K562 (cell line): ENCODE data around the gene DSCAM. TPM values are rescaled to one million over a fixed set of nuclear protein-coding genes. Genes with fewer than 3 reads are reported as not detected.

Experiments used
- ATAC-seq: fragments of 200-7000 bp; cut with Tn5 transposase; 3 replicates; pipeline ENCODE4 v1.9.1; 2020; ENCODE audit warnings: moderate library complexity
- BruUV-seq: library from RNA; stranded (reverse); fragments of 400-500 nt; replicated peaks from 2 replicates; lab custom pipeline; 2021; lab: Mats Ljungman, UMichigan
- CTCF ChIA-PET: fragments of 300-600 bp; formaldehyde crosslinking; extraction: SDS; loops from one replicate; lab custom pipeline; 2021; ENCODE audit warnings: low intra/inter-chr PET ratio; lab: Yijun Ruan, JAX
- POLR2A ChIA-PET: fragments of 300-600, 350-650 bp; sonication (Branson Sonifier 250); formaldehyde crosslinking; extraction: SDS; loops from one replicate; lab custom pipeline; 2021; ENCODE audit warnings: antibody characterized with exemption, inconsistent platforms; lab: Yijun Ruan, JAX
- DNase-seq, 4 experiments: peaks; one replicate each; pipeline versions ENCODE4 v3.0.0 to v3.0.0-alpha.2; 2011 to 2018; ENCODE audit warnings: low spot score in 3 of 4, mixed read lengths in 3 of 4; ENCODE audit errors: extremely low read depth in 1 of 4
- FAIRE-seq: peaks from 2 replicates; lab custom pipeline; 2011; peaks lifted over from hg19 to GRCh38; lab: Jason Lieb, UNC
- H2AFZ ChIP-seq: 2 replicates; pipeline ENCODE4 v1.6.0; 2011; ENCODE audit warnings: low read depth, low read length, control low read depth, inconsistent platforms
- H3K27ac ChIP-seq: fragments of 200-600 bp; 3 replicates; pipeline ENCODE4 v1.8.0; 2011; ENCODE audit warnings: low read depth, mild to moderate bottlenecking, control low read depth, inconsistent platforms, low read length, moderate library complexity, mixed read lengths; ENCODE audit errors: extremely low read depth
- H3K27me3 ChIP-seq, 2 experiments: fragments of 300-600 bp in 1 of 2; 2 replicates in 1 of 2; 3 replicates in 1 of 2; pipeline versions ENCODE4 v1.6.0 to v1.8.0; 2011; ENCODE audit warnings: inconsistent platforms in 2 of 2, low read length in 2 of 2, mild to moderate bottlenecking in 1 of 2, mixed read lengths in 1 of 2, moderate library complexity in 1 of 2; ENCODE audit not compliant: control insufficient read depth in 2 of 2, insufficient read depth in 2 of 2
- H3K36me3 ChIP-seq: fragments of 300-600 bp; 3 replicates; pipeline ENCODE4 v1.8.0; 2011; ENCODE audit warnings: mild to moderate bottlenecking, low read length, inconsistent platforms; ENCODE audit not compliant: control insufficient read depth, insufficient read depth
- H3K4me1 ChIP-seq, 2 experiments: fragments of 200-600 bp in 1 of 2; replicated peaks in 1 of 2; 2 replicates in 1 of 2; 3 replicates in 1 of 2; pipeline versions ENCODE4 v1.5.1 to v1.8.0; 2011; ENCODE audit warnings: inconsistent platforms in 2 of 2, low read length in 2 of 2, mild to moderate bottlenecking in 1 of 2, mixed read lengths in 1 of 2, moderate library complexity in 1 of 2; ENCODE audit not compliant: control insufficient read depth in 2 of 2, insufficient read depth in 2 of 2
- H3K4me2 ChIP-seq: 2 replicates; pipeline ENCODE4 v1.6.1; 2011; ENCODE audit warnings: low read length, control low read depth, inconsistent platforms, mixed read lengths; ENCODE audit not compliant: insufficient read depth
- H3K4me3 ChIP-seq: fragments of 200-600 bp; sonication (generic), shearing (Covaris generic); 2 replicates; pipeline ENCODE4 v1.5.1; 2016; ENCODE audit warnings: control low read depth, inconsistent platforms
- H3K79me2 ChIP-seq: fragments of 200-600 bp; 3 replicates; pipeline ENCODE4 v1.8.0; 2011; ENCODE audit warnings: low read length, inconsistent platforms; ENCODE audit not compliant: control insufficient read depth, insufficient read depth
- H3K9ac ChIP-seq, 2 experiments: 2 replicates each; pipeline versions ENCODE4 v1.6.0 to v1.6.1; 2011; ENCODE audit warnings: low read depth in 2 of 2, low read length in 2 of 2, control low read depth in 1 of 2, inconsistent platforms in 1 of 2, mild to moderate bottlenecking in 1 of 2, mixed read lengths in 1 of 2; ENCODE audit not compliant: insufficient read depth in 1 of 2
- H3K9me1 ChIP-seq: one replicate; pipeline ENCODE4 v1.6.0; 2011; ENCODE audit warnings: inconsistent platforms, mild to moderate bottlenecking, low read length, moderate library complexity; ENCODE audit not compliant: control insufficient read depth, insufficient read depth
- H3K9me3 ChIP-seq: replicated peaks from 2 replicates; pipeline ENCODE4 v1.5.1; 2011; ENCODE audit warnings: low read depth, low read length, inconsistent platforms; ENCODE audit not compliant: control insufficient read depth, insufficient read depth
- H4K20me1 ChIP-seq: replicated peaks from 2 replicates; pipeline ENCODE4 v1.6.1; 2011; ENCODE audit warnings: low read length, inconsistent platforms, mixed read lengths; ENCODE audit not compliant: control insufficient read depth, insufficient read depth
- ARID4B ChIP-seq: sonication (generic); formaldehyde crosslinking; IDR thresholded peaks from 2 replicates; pipeline ENCODE4 v1.8.0; 2022; ENCODE audit warnings: mild to moderate bottlenecking, missing genetic modification reagents
- ATF7 ChIP-seq: fragments of 450-650 bp; IDR thresholded peaks from 2 replicates; pipeline ENCODE4 v1.7.1; 2014; ENCODE audit warnings: mild to moderate bottlenecking, moderate library complexity
- ETV5 ChIP-seq: sonication (generic); formaldehyde crosslinking; IDR thresholded peaks from 2 replicates; pipeline ENCODE4 v1.4.0; 2020; ENCODE audit warnings: low read depth, mild to moderate bottlenecking, missing genetic modification reagents
- HIVEP1 ChIP-seq: fragments of 250-450 bp; sonication (Bioruptor Pico); IDR thresholded peaks from 2 replicates; pipeline ENCODE4 v1.4.0; 2020; ENCODE audit warnings: mild to moderate bottlenecking
- MEF2A ChIP-seq: IDR thresholded peaks from 2 replicates; pipeline ENCODE4 v1.6.1; 2011; ENCODE audit warnings: low read depth, mild to moderate bottlenecking, low read length, moderate library complexity; ENCODE audit not compliant: control insufficient read depth
- ZBTB12 ChIP-seq: fragments of 250-450 bp; sonication (Bioruptor Pico); IDR thresholded peaks from 2 replicates; pipeline ENCODE4 v1.4.0; 2020
- ZBTB40 ChIP-seq, 2 experiments: fragments of 450-650 bp in 1 of 2; sonication (generic) in 1 of 2; formaldehyde crosslinking in 1 of 2; IDR thresholded peaks; 2 replicates each; pipeline versions ENCODE4 v1.7.1 to v1.9.0; 2016 to 2022; ENCODE audit warnings: inconsistent platforms in 1 of 2, mild to moderate bottlenecking in 1 of 2, missing genetic modification reagents in 1 of 2
- ZNF3 ChIP-seq: fragments of 250-450 bp; sonication (Bioruptor Pico); IDR thresholded peaks from 2 replicates; pipeline ENCODE4 v1.5.0; 2021; ENCODE audit warnings: mild to moderate bottlenecking, moderate library complexity
- WGBS: fragments of 100-300 bp; shearing (Covaris generic); methylation state at CpG from one replicate; pipeline ENCODE4 v1.1.6; 2016; ENCODE audit warnings: low coverage, mixed read lengths; ENCODE audit not compliant: insufficient coverage; ENCODE audit errors: missing lambda C conversion rate; 5-methylcytosine and 5-hydroxymethylcytosine counted together
- in situ Hi-C: fragments of 300-500 bp; cut with MboI; formaldehyde crosslinking; loops from 4 replicates; pipeline ENCODE4 v1.15.0; 2018; ENCODE audit warnings: inconsistent platforms, mixed read lengths
- intact Hi-C: fragments of 100-400 bp; cut with micrococcal nuclease; formaldehyde crosslinking; loops from 2 replicates; pipeline ENCODE4 v1.14.2; 2022
- polyA plus RNA-seq, 8 experiments: library from polyadenylated mRNA; depleted of rRNA in 4 of 8; stranded (reverse) in 5 of 8; unstranded in 3 of 8; fragments of >200 nt; fragmentation: Nextera tagmentation in 2 of 8; fragmentation: Illumina TruSeq in 1 of 8; extraction: Ambion mirVana in 2 of 8; extraction: Trizol in 1 of 8; gene quantifications; 2 replicates each; pipeline versions ENCODE4 v1.2.1 to v1.2.3, GENCODE V29; 2011 to 2014; ENCODE audit warnings: inconsistent platforms in 1 of 8, missing spikeins in 1 of 8
- total RNA-seq, 7 experiments: library from RNA; depleted of rRNA in 6 of 7; stranded (reverse); fragments of >200 nt in 6 of 7; fragmentation: Illumina TruSeq in 2 of 7; extraction: Trizol in 2 of 7; gene quantifications; 2 replicates each; pipeline versions ENCODE4 v1.2.1 to v1.2.3, GENCODE V29; 2011 to 2021; ENCODE audit warnings: low replicate concordance in 1 of 7

The DSCAM gene
- total and polyA plus RNA-seq, 9 of the 15 experiments (the other 6 are each of a cell fraction or from before 2014, with no cell fraction given), result not detected

- Histone ChIP-seq H3K27ac (no peak overlapping the region), H3K4me1 (no peaks in the 10 kb centered on the region), H3K4me3 (no peak overlapping the region), H2AFZ (no peak overlapping the region), H3K79me2 (no peaks in the 10 kb centered on the region), H3K36me3 (no peaks in the 10 kb centered on the region), H3K9ac (no peak overlapping the region), H3K4me2 (no peak overlapping the region), H3K9me3 (no peaks in the 10 kb centered on the region), H3K9me1 (no peaks in the 10 kb centered on the region), H3K27me3 (no peaks in the 10 kb centered on the region), H4K20me1 (no peaks in the 10 kb centered on the region)
- DNase-seq, result no peak
- under 1% methylated on average over 7 of the region's 7 CpGs for WGBS
- CTCF ChIA-PET, result no interaction called here
- POLR2A ChIA-PET, result no interaction called here
- intact Hi-C loops (no loop called here), in situ Hi-C loops (no loop called here)
- no TSS peak for BruUV-seq
- ATAC-seq, result no peak
- no peak for FAIRE-seq
- TF ChIP-seq ARID4B (no peak), ATF7 (no peak), HIVEP1 (CRISPR knock-in tag) (no peak), MEF2A (no peak), ZBTB12 (CRISPR knock-in tag) (no peak), ZBTB40 (IDR thresholded peaks at IDR 0.05) (no peak), ZBTB40 (CRISPR knock-in tag; IDR thresholded peaks at IDR 0.05) (no peak), ZNF3 (no peak), ETV5 (CRISPR knock-in tag) (no peak)
Measured at GRCh38 chr21:40395732-40396131, 451.2 kb downstream of the DSCAM start.
